Measurements from ENCODE around the gene NEK8.

- TF ChIP-seq CTCF (IDR thresholded peaks at IDR 0.05) (no peak), POLR2AphosphoS5 (IDR thresholded peaks at IDR 0.05) (no peak)
These were observed 23.4 kb upstream of the NEK8 start for GRCh38 chr17:28705074-28705659.

All from upper lobe of left lung (tissue), 4 donors.